ENCODE measurements around the gene AOX1. TPM values are rescaled to one million over a fixed set of nuclear protein-coding genes. Genes with fewer than 3 reads are reported as not detected.

Gene AOX1
- total RNA-seq, 1 experiment from 2014 or later, result 0.71 TPM

DNA sequence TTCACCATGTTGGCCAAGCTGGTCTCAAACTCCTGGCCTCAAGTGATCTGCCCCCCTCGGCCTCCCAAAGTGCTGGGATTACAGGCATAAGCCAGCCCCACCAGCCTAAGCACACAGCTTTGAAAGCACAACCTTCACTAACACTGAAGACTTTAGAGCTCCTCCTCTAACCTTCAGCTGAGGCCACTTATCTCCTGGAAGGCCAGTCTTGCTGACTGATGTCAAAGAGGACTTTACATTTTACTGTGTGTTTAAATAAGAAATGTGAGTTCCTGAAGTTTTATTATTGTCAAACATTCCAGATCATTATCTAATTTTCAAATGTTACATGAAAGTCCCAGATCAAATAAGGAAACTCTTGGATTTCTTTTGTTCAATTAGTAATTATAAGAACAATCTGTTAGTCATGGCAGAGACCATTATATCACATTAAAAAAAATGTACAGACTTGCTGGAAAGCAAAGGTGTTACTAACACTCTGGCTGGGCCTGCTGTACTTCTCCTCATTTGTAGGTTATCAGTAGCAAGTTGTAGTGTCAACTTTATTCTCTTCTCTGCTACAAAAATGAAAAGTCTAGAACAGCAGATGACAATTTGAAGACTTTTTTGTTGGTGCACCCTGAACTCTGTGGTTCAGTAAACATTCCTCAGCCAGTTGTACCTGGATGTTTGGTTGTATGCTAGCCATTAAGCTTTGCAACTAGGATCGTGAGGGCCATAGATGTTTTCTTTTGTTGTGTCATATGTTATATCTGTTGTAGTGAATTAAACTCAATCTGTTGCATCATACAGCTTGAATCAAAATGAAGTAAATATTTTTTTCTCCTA, 80.0 kb downstream of the AOX1 start:
- no peak overlapping the region for H3K4me2 ChIP-seq (ENCODE audit: low read length)
- H3K36me3 ChIP-seq (ENCODE audit: control insufficient read depth in 1 of 2, insufficient read depth in 2 of 2, low read length in 2 of 2), result no peaks in the 10 kb centered on the region
- no peaks in the 10 kb centered on the region for H3K9me3 ChIP-seq (ENCODE audit: control insufficient read depth in 1 of 2, insufficient read depth in 1 of 2, low read depth in 1 of 2, low read length in 2 of 2)
- no TSS peak for BruUV-seq (replicated peaks)
- no peak overlapping the region for H2AFZ ChIP-seq (ENCODE audit: low read depth, low read length, poor library complexity, severe bottlenecking)
- ChIA-PET POLR2A (interaction anchor here (1.4 kb wide), 1 partner anchor 47 kb away, joined by 3 read pairs; no protein-coding TSS in a partner anchor), CTCF (no interaction called here), RAD21 (ENCODE audit: low non-redundant PET in 1 of 2, low total read pairs in 2 of 2, uncharacterized antibody in 2 of 2, unreplicated experiment in 2 of 2) (no interaction called here)
- H3K9ac ChIP-seq (ENCODE audit: low read length), result no peak overlapping the region
- peaks cover 3 to 17% of the 10 kb centered on the region in 2 experiments; a peak in 3 of 4 replicates for H3K4me1 ChIP-seq (ENCODE audit: control insufficient read depth in 1 of 2, insufficient read depth in 2 of 2, low read length in 2 of 2)
- no peaks in the 10 kb centered on the region for H4K20me1 ChIP-seq (ENCODE audit: insufficient read depth)
- H3K9me2 ChIP-seq (ENCODE audit: insufficient read depth), result no peaks in the 10 kb centered on the region
- no peaks in the 10 kb centered on the region for H3K79me2 ChIP-seq (ENCODE audit: insufficient read depth, low read length)
- intact Hi-C loops (cut with micrococcal nuclease), result no loop called here
- H3K27ac ChIP-seq (ENCODE audit: low read depth, low read length), result no peak overlapping the region
- no peaks in the 10 kb centered on the region for H3K27me3 ChIP-seq (ENCODE audit: insufficient read depth, low read length)
- ATAC-seq, result no peak
- no peak for TF ChIP-seq TCF7L2 (IDR thresholded peaks at IDR 0.05; ENCODE audit: borderline replicate concordance, extremely low read depth, insufficient read depth, insufficient read length)
- TF ChIP-seq EZH2 (IDR thresholded peaks at IDR 0.05), result no peak
- TF ChIP-seq CEBPB (IDR thresholded peaks at IDR 0.05; ENCODE audit: low read depth), result no peak
- TF ChIP-seq CBX3 (IDR thresholded peaks at IDR 0.05; ENCODE audit: low read depth), result no peak
- no peak for TF ChIP-seq ZNF274 (IDR thresholded peaks at IDR 0.05; ENCODE audit: low read depth, low read length)
- TF ChIP-seq EZH2phosphoT487 (IDR thresholded peaks at IDR 0.05; ENCODE audit: borderline replicate concordance), result no peak
- no peak for TF ChIP-seq SRF (IDR thresholded peaks at IDR 0.05; ENCODE audit: low read depth)
- no peak for TF ChIP-seq ZFX (IDR thresholded peaks at IDR 0.05)
- TF ChIP-seq, protein P1, sequence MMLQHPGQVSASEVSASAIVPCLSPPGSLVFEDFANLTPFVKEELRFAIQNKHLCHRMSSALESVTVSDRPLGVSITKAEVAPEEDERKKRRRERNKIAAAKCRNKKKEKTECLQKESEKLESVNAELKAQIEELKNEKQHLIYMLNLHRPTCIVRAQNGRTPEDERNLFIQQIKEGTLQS (IDR thresholded peaks at IDR 0.05), result no peak
- TF ChIP-seq JUND (IDR thresholded peaks at IDR 0.05), result no peak
- no peak for TF ChIP-seq FOSL1 (IDR thresholded peaks at IDR 0.05; ENCODE audit: low read depth)
- TF ChIP-seq, protein P2, sequence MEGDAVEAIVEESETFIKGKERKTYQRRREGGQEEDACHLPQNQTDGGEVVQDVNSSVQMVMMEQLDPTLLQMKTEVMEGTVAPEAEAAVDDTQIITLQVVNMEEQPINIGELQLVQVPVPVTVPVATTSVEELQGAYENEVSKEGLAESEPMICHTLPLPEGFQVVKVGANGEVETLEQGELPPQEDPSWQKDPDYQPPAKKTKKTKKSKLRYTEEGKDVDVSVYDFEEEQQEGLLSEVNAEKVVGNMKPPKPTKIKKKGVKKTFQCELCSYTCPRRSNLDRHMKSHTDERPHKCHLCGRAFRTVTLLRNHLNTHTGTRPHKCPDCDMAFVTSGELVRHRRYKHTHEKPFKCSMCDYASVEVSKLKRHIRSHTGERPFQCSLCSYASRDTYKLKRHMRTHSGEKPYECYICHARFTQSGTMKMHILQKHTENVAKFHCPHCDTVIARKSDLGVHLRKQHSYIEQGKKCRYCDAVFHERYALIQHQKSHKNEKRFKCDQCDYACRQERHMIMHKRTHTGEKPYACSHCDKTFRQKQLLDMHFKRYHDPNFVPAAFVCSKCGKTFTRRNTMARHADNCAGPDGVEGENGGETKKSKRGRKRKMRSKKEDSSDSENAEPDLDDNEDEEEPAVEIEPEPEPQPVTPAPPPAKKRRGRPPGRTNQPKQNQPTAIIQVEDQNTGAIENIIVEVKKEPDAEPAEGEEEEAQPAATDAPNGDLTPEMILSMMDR (IDR thresholded peaks at IDR 0.05 in 2 of 3, conservative IDR thresholded peaks at IDR 0.05 in 1 of 3; ENCODE audit: borderline replicate concordance in 1 of 3, insufficient read depth in 1 of 3, low read depth in 2 of 3, low read length in 2 of 3), result no peak
- no peak for TF ChIP-seq YY1 (IDR thresholded peaks at IDR 0.05; ENCODE audit: extremely low read depth, insufficient replicate concordance, low read depth, low read length)
- TF ChIP-seq, protein P3, sequence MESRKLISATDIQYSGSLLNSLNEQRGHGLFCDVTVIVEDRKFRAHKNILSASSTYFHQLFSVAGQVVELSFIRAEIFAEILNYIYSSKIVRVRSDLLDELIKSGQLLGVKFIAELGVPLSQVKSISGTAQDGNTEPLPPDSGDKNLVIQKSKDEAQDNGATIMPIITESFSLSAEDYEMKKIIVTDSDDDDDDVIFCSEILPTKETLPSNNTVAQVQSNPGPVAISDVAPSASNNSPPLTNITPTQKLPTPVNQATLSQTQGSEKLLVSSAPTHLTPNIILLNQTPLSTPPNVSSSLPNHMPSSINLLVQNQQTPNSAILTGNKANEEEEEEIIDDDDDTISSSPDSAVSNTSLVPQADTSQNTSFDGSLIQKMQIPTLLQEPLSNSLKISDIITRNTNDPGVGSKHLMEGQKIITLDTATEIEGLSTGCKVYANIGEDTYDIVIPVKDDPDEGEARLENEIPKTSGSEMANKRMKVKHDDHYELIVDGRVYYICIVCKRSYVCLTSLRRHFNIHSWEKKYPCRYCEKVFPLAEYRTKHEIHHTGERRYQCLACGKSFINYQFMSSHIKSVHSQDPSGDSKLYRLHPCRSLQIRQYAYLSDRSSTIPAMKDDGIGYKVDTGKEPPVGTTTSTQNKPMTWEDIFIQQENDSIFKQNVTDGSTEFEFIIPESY (IDR thresholded peaks at IDR 0.05; ENCODE audit: extremely low read depth, insufficient replicate concordance, low read length), result no peak
- TF ChIP-seq POLR2AphosphoS5 (IDR thresholded peaks at IDR 0.05; ENCODE audit: low read depth, low read length), result no peak
- TF ChIP-seq ELF1 (IDR thresholded peaks at IDR 0.05; ENCODE audit: borderline replicate concordance, low read depth), result no peak
- TF ChIP-seq SP1 (IDR thresholded peaks at IDR 0.05; ENCODE audit: low read depth), result no peak
- no peak for TF ChIP-seq SIN3A (IDR thresholded peaks at IDR 0.05; ENCODE audit: low read depth)
- TF ChIP-seq RAD21 (IDR thresholded peaks at IDR 0.05; ENCODE audit: low read depth), result no peak
- TF ChIP-seq EGR1 (IDR thresholded peaks at IDR 0.05; ENCODE audit: low read depth), result no peak
- DNase-seq (ENCODE audit: low read depth, low spot score), result no peak
- no peak overlapping the region for H3K4me3 ChIP-seq (replicated peaks in 1 of 2; ENCODE audit: low read depth in 1 of 2, low read length in 2 of 2)
